IPS DF 6.9 (cell line): Measurements from ENCODE around the gene MVD.

Source experiments
- DNase-seq: peaks from one replicate; pipeline ENCODE4 v3.0.0-alpha.2; 2013; ENCODE audit warnings: low read depth, low spot score
- H3K27ac ChIP-seq: one replicate; pipeline ENCODE4 v1.5.1; 2013; ENCODE audit warnings: low read length, control low read depth
- H3K27me3 ChIP-seq: 2 replicates; pipeline ENCODE4 v1.6.1; 2013; ENCODE audit warnings: mild to moderate bottlenecking, low read length; ENCODE audit not compliant: control insufficient read depth, insufficient read depth
- H3K36me3 ChIP-seq: 2 replicates; pipeline ENCODE4 v1.6.1; 2013; ENCODE audit warnings: low read length; ENCODE audit not compliant: control insufficient read depth, insufficient read depth
- H3K4me1 ChIP-seq: 2 replicates; pipeline ENCODE4 v1.6.1; 2013; ENCODE audit warnings: low read length; ENCODE audit not compliant: control insufficient read depth, insufficient read depth
- H3K4me3 ChIP-seq: 2 replicates; pipeline ENCODE4 v1.5.1; 2013; ENCODE audit warnings: mild to moderate bottlenecking, low read length
- H3K9me3 ChIP-seq: 2 replicates; pipeline ENCODE4 v1.6.1; 2013; ENCODE audit warnings: low read length, inconsistent platforms; ENCODE audit not compliant: control insufficient read depth, insufficient read depth
- WGBS: extraction: QIAGEN DNeasy Blood & Tissue Kit; methylation state at CpG from one replicate; pipeline ENCODE4 v1.1.7; 2013; ENCODE audit warnings: mixed read lengths, missing lambda C conversion rate; ENCODE audit not compliant: insufficient read length, insufficient coverage; 5-methylcytosine and 5-hydroxymethylcytosine counted together

The MVD gene

GRCh38 chr16:88624481-88624880, 38.4 kb downstream of the MVD start:
- no peak for DNase-seq
- H3K4me1 ChIP-seq: no peaks in the 10 kb centered on the region
- no peaks in the 10 kb centered on the region for H3K27me3 ChIP-seq
- H3K36me3 ChIP-seq: peaks cover 26% of the 10 kb centered on the region
- no CpG with 5 or more reads among the region's 18 CpGs for WGBS
- no peak overlapping the region for H3K4me3 ChIP-seq
- no peak overlapping the region for H3K27ac ChIP-seq
- no peaks in the 10 kb centered on the region for H3K9me3 ChIP-seq

GRCh38 chr16:88623858-88624257, 39.0 kb downstream of the MVD start:
- Histone ChIP-seq H3K27me3 (no peaks in the 10 kb centered on the region), H3K27ac (no peak overlapping the region), H3K4me3 (no peak overlapping the region), H3K4me1 (no peaks in the 10 kb centered on the region), H3K36me3 (peaks cover 26% of the 10 kb centered on the region), H3K9me3 (no peaks in the 10 kb centered on the region)
- no peak for DNase-seq
- no CpG with 5 or more reads among the region's 13 CpGs for WGBS

- Histone ChIP-seq H3K27me3 (no peaks in the 10 kb centered on the region), H3K36me3 (peaks cover 28% of the 10 kb centered on the region), H3K27ac (no peak overlapping the region), H3K4me3 (no peak overlapping the region), H3K4me1 (no peaks in the 10 kb centered on the region), H3K9me3 (no peaks in the 10 kb centered on the region)
- WGBS: no CpG with 5 or more reads among the region's 29 CpGs
- no peak for DNase-seq
Observed at GRCh38 chr16:88622866-88623265, 40.0 kb downstream of the MVD start.

- H3K27me3 ChIP-seq: no peaks in the 10 kb centered on the region
- H3K27ac ChIP-seq: no peak overlapping the region
- no CpG with 5 or more reads among the region's 19 CpGs for WGBS
- H3K9me3 ChIP-seq: no peaks in the 10 kb centered on the region
- no peak overlapping the region for H3K4me3 ChIP-seq
- H3K4me1 ChIP-seq: 0 out of 2 replicates have a peak, but pooled peaks cover under 1% of the 10 kb centered on the region
- peaks cover 26% of the 10 kb centered on the region for H3K36me3 ChIP-seq
- no peak for DNase-seq
Observed at GRCh38 chr16:88622125-88622524, 40.8 kb downstream of the MVD start.

GRCh38 chr16:88619859-88620815, 42.8 kb downstream of the MVD start:
- H3K27me3 ChIP-seq: no peaks in the 10 kb centered on the region
- no CpG with 5 or more reads among the region's 14 CpGs for WGBS
- H3K36me3 ChIP-seq: peaks cover 23% of the 10 kb centered on the region

GRCh38 chr16:88618956-88619667, 43.8 kb downstream of the MVD start:
- Histone ChIP-seq H3K4me1 (0 out of 2 replicates have a peak, but pooled peaks cover 2% of the 10 kb centered on the region), H3K4me3 (no peak overlapping the region), H3K27me3 (no peaks in the 10 kb centered on the region), H3K36me3 (peaks cover 22% of the 10 kb centered on the region), H3K9me3 (no peaks in the 10 kb centered on the region), H3K27ac (no peak overlapping the region)
- DNase-seq: no peak
- WGBS: no CpG with 5 or more reads among the region's 19 CpGs

More at GRCh38 chr16:88619859-88620815, 42.8 kb downstream of the MVD start:
- DNase-seq: no peak
- Histone ChIP-seq H3K4me1 (0 out of 2 replicates have a peak, but pooled peaks cover 2% of the 10 kb centered on the region), H3K9me3 (no peaks in the 10 kb centered on the region), H3K4me3 (no peak overlapping the region), H3K27ac (no peak overlapping the region)

- Histone ChIP-seq H3K36me3 (peaks cover 15% of the 10 kb centered on the region), H3K27ac (no peak overlapping the region), H3K27me3 (no peaks in the 10 kb centered on the region), H3K4me1 (0 out of 2 replicates have a peak, but pooled peaks cover 2% of the 10 kb centered on the region), H3K4me3 (no peak overlapping the region), H3K9me3 (no peaks in the 10 kb centered on the region)
- WGBS: no CpG with 5 or more reads among the region's 20 CpGs
- DNase-seq: no peak
Observed at GRCh38 chr16:88618182-88618955, 44.5 kb downstream of the MVD start.

GRCh38 chr16:88617268-88618031, 45.4 kb downstream of the MVD start:
- no peak overlapping the region for H3K27ac ChIP-seq
- WGBS: no CpG with 5 or more reads among the region's 20 CpGs
- H3K27me3 ChIP-seq: no peaks in the 10 kb centered on the region
- H3K9me3 ChIP-seq: no peaks in the 10 kb centered on the region
- H3K4me1 ChIP-seq: 0 out of 2 replicates have a peak, but pooled peaks cover 2% of the 10 kb centered on the region
- no peak overlapping the region for H3K4me3 ChIP-seq
- peaks cover 6% of the 10 kb centered on the region for H3K36me3 ChIP-seq
- no peak for DNase-seq

- no CpG with 5 or more reads among the region's 12 CpGs for WGBS
- Histone ChIP-seq H3K4me3 (no peak overlapping the region), H3K9me3 (no peaks in the 10 kb centered on the region), H3K4me1 (0 out of 2 replicates have a peak, but pooled peaks cover 2% of the 10 kb centered on the region), H3K27me3 (no peaks in the 10 kb centered on the region), H3K36me3 (peaks cover 3% of the 10 kb centered on the region; the same call in 1 of the 2 replicates), H3K27ac (no peak overlapping the region)
- DNase-seq: no peak
Observed at GRCh38 chr16:88616736-88617135, 46.2 kb downstream of the MVD start.
